ENCODE measurements around the gene GGTA1. TPM values are rescaled to one million over a fixed set of nuclear protein-coding genes. Genes with fewer than 3 reads are reported as not detected.
"Not testable (repeated sequence)": the region's sequence is repeated elsewhere in the genome, so short reads cannot be mapped to it uniquely, and the experiment has no call there.

GGTA1 gene
- total and polyA plus RNA-seq, 2 donors from 2014 or later, result 6.8 to 11.0 TPM

DNA sequence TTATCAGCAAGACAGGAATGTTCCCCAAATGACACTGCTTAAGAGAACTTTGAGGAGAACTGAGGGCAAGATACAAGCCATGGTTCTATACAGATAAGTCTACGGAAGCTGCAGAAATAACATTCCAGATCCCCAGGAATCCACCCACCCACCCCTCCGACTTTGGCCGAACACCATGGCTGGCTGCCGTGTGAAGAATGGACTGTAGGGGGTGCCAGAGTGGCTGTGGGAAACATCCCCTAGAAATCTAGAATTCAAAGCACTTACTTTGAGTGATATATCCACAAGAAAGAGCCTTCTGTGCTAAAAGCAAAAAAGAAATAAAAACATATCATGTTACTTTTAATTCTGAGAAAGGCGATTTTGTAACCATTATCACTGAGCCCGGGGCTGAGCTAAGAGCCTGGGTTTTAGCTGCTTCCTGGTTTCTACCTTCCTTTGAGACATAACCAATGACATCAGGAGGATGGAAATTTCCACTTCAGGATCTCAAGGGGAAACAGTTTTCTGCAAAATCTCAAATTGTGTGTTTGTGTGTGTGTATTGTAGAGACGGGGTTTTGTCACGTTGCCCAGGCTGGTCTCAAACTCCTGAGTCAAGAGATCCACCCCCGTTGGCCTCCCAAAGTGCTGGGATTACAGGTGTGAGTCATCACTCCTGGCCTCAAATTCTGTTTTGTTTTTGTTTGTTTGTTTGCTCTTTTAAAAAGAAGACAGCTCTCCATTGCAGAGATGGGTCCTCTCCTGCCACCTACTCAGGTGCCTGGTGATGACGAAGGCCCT is 36.4 kb downstream of the GGTA1 start:
- Histone ChIP-seq H3K27ac (ENCODE audit: low read depth in 2 of 2, low read length in 2 of 2) (no peak overlapping the region), H3K4me3 (ENCODE audit: low read length in 3 of 3) (no peak overlapping the region), H3K4me1 (ENCODE audit: control insufficient read depth in 2 of 3, insufficient read depth in 2 of 3, low read depth in 1 of 3, low read length in 3 of 3) (no peaks in the 10 kb centered on the region), H3K36me3 (ENCODE audit: control insufficient read depth in 2 of 3, insufficient read depth in 3 of 3, low read length in 3 of 3) (no peaks in the 10 kb centered on the region), H3K9ac (ENCODE audit: low read length in 3 of 3) (no peak overlapping the region), H3K9me3 (ENCODE audit: control insufficient read depth in 2 of 3, insufficient read depth in 1 of 3, low read length in 3 of 3) (no peaks in the 10 kb centered on the region), H3K27me3 (ENCODE audit: control insufficient read depth, insufficient read depth, low read length) (no peaks in the 10 kb centered on the region)
- DNase-seq, result peak in 3 of 5 donors; percentile 47 to 65 (median 63)
- no peak for FAIRE-seq
- intact Hi-C loops (cut with DNase I), result no loop called here
- peak; percentile 47 for TF ChIP-seq CTCF (IDR thresholded peaks at IDR 0.05; ENCODE audit: borderline replicate concordance, extremely low read depth, insufficient read depth)

DNA sequence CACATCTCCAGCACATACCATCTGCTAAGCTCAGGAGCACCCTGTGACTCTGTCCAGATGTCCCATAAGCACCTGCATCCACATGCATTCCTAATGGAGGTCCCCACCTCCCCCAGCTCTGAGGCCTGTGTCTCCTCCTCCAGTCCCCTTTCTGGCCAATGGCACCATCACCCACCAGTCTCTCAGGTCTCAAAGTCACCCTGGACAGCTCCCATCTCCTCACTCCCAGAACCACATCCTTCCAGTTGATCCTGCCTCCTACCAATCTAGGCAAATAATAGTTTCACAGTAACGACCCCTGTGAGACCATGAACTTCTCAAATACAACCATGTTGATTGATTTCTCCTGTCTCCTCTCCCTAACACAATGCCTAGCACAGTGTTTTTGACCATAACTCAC is 40.1 kb downstream of the GGTA1 start:
- H3K27me3 ChIP-seq (ENCODE audit: control insufficient read depth, insufficient read depth, low read length), result no peaks in the 10 kb centered on the region
- H3K9me3 ChIP-seq (ENCODE audit: control insufficient read depth in 2 of 3, insufficient read depth in 1 of 3, low read length in 3 of 3), result no peaks in the 10 kb centered on the region
- no peak overlapping the region for H3K4me3 ChIP-seq (ENCODE audit: low read length in 3 of 3)
- no peaks in the 10 kb centered on the region for H3K4me1 ChIP-seq (ENCODE audit: control insufficient read depth in 2 of 3, insufficient read depth in 2 of 3, low read depth in 1 of 3, low read length in 3 of 3)
- H3K27ac ChIP-seq (ENCODE audit: low read depth in 2 of 2, low read length in 2 of 2), result no peak overlapping the region
- no peaks in the 10 kb centered on the region for H3K36me3 ChIP-seq (ENCODE audit: control insufficient read depth in 2 of 3, insufficient read depth in 3 of 3, low read length in 3 of 3)
- no peak for TF ChIP-seq CTCF (IDR thresholded peaks at IDR 0.05; ENCODE audit: borderline replicate concordance, extremely low read depth, insufficient read depth)
- H3K9ac ChIP-seq (ENCODE audit: low read length in 3 of 3), result no peak overlapping the region
- FAIRE-seq, result no peak
- intact Hi-C loops (cut with DNase I), result no loop called here
- no peak for DNase-seq

GRCh38 chr9:121458449-121458848 is 41.2 kb downstream of the GGTA1 start:
- H3K27ac ChIP-seq (ENCODE audit: low read depth in 2 of 2, low read length in 2 of 2); H3K4me3 ChIP-seq (ENCODE audit: low read length in 3 of 3); intact Hi-C loops (cut with DNase I); H3K4me1 ChIP-seq (ENCODE audit: control insufficient read depth in 2 of 3, insufficient read depth in 2 of 3, low read depth in 1 of 3, low read length in 3 of 3); H3K36me3 ChIP-seq (ENCODE audit: control insufficient read depth in 2 of 3, insufficient read depth in 3 of 3, low read length in 3 of 3); FAIRE-seq; H3K9me3 ChIP-seq (ENCODE audit: control insufficient read depth in 2 of 3, insufficient read depth in 1 of 3, low read length in 3 of 3); DNase-seq; H3K9ac ChIP-seq (ENCODE audit: low read length in 3 of 3); H3K27me3 ChIP-seq (ENCODE audit: control insufficient read depth, insufficient read depth, low read length): not testable (repeated sequence)

DNA sequence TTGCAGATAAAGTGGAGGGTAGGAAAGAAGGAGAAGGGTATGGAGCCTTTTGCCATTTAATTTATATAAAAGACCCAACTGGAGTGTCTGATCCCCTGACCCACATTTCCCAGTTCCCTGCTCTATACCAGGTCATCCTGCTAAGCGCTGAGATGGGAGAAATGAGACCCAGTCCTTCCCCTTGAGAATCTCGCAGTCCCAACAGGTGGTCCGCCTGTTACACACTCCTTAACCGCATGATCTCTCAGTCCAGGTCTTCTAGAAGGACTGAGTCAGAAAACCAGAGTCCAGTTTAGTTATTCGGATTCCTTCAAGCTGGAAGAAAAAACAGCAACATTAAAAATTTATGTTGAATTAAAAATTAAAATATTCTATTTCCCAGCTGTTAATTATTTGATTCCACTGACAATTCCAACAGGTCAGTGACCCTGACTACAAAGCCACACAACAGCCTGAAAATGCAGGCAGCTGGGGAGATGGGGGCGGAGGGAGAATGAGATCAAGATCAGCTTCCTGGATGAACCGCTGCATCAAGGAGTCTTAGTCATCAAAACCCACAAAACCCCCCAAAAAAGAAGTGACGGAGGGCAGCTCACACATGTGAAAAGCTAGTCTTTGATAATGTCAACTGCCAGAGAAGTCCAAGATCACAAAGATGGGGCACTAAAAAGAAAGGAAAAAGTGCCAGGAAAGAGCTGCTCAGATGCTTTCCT is 44.0 kb downstream of the GGTA1 start:
- Histone ChIP-seq H3K36me3 (ENCODE audit: control insufficient read depth in 2 of 3, insufficient read depth in 3 of 3, low read length in 3 of 3) (no peaks in the 10 kb centered on the region), H3K9ac (ENCODE audit: low read length in 3 of 3) (no peak overlapping the region), H3K4me1 (ENCODE audit: control insufficient read depth in 2 of 3, insufficient read depth in 2 of 3, low read depth in 1 of 3, low read length in 3 of 3) (no peaks in the 10 kb centered on the region), H3K27ac (ENCODE audit: low read depth in 2 of 2, low read length in 2 of 2) (no peak overlapping the region), H3K9me3 (ENCODE audit: control insufficient read depth in 2 of 3, insufficient read depth in 1 of 3, low read length in 3 of 3) (no peaks in the 10 kb centered on the region), H3K4me3 (ENCODE audit: low read length in 3 of 3) (no peak overlapping the region), H3K27me3 (ENCODE audit: control insufficient read depth, insufficient read depth, low read length) (no peaks in the 10 kb centered on the region)
- DNase-seq, result no peak
- intact Hi-C loops (cut with DNase I), result no loop called here
- no peak for FAIRE-seq
- no peak for TF ChIP-seq CTCF (IDR thresholded peaks at IDR 0.05; ENCODE audit: borderline replicate concordance, extremely low read depth, insufficient read depth)

Measured in kidney (tissue), 14 donors.